Fibroblast of skin of back (primary cell): ENCODE results near the gene MYF5.

Experiments
- DNase-seq: peaks from one replicate; pipeline ENCODE4 v3.0.0-alpha.2; 2013

The MYF5 gene

DNA sequence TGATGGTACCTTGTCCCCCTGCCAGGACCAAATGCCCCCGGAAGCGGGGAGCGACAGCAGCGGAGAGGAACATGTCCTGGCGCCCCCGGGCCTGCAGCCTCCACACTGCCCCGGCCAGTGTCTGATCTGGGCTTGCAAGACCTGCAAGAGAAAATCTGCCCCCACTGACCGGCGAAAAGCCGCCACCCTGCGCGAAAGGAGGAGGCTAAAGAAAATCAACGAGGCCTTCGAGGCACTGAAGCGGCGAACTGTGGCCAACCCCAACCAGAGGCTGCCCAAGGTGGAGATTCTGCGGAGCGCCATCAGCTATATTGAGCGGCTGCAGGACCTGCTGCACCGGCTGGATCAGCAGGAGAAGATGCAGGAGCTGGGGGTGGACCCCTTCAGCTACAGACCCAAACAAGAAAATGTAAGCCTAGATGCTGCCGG, 8.9 kb upstream of the MYF5 start:
- no peak for DNase-seq

DNA sequence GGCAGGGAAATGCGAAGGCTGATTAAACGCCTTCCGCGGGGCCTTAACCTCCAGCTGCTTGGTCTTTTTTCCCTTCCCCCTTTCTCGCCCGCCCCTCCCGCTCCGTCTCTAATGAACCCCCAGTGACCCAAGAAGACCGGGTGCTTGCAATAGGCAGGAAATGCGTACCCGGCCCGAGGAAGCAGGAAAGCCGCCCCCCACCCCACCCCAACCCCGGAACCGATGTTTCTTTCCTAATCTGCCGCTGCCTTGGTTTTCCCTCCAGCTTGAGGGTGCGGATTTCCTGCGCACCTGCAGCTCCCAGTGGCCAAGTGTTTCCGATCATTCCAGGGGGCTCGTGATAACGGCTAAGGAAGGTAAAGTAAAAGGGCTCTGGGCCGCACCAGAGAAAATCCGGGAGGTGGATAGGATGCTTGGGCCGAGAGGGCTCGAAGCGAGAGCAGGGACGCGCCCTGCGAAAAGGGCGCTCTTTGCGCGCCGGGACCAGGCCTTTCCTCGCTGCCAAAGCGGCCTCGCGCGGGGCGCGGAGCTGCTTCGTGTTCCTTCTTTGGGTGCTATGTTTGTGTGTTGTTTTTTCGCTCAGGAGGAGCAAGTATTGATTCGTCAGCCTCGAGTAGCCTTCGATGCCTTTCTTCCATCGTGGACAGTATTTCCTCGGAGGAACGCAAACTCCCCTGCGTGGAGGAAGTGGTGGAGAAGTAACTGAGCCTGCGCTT, 8.3 kb upstream of the MYF5 start:
- peak; percentile 5 for DNase-seq

DNA sequence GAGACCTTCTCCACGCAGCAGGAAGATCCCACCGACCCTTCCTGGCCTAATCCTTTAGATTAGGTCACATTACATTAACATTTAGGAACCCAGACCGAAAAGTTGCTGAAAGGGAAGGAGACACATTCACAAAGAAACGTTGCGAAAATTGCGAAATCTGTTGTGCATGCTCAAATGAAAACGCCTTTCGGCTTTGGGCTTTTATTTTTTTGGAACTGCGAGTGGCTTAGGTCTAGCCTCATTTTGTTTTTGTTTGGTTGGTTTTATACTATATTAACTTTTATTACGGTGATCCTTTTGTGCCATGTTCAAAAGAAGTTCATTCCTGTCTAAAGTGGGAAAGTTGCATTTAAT, 7.8 kb upstream of the MYF5 start:
- DNase-seq = no peak

DNA sequence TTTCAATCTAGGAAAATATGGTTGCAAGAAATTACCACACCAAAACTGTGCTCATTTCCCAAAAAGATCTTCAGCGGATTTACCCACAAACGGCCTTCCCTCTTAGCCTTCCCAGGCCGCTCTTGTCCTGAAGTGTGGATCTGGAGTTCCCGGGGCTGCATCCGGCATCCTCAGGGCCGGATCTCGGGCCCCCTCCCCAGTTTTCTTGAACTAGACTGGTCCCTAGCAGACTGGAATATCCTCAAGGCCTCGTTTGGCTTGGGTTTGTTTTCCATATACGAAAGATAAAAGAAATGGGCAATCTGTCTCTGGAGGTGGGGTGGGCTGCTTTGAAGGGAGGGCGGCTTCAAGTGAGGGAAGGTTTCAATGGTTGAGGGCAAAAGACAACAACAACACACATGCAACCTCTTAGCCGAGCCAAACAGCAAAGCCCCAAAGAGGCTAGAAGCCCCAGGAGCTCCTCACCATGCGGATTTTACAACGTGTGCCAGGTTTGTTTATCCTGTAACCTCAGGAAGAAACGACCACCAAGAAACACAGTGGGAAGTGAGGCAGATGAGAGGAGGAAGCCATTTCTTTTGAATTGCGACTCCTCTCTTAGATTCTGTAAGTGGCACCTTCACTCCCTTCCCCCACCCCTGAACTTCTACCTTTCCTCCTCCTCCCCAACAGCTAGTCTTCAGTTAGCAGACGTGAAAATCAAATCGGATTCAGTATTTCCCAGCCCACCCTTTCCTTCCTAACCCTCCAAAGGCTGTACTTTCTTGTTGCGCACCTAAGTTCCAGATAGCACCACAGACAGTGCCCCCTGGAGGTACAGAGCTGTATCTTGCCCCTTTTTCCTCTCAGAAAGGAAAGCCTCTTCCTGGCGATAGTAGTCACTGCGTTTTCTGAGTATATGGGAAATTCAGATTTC, 6.6 kb upstream of the MYF5 start:
- no peak for DNase-seq

DNA sequence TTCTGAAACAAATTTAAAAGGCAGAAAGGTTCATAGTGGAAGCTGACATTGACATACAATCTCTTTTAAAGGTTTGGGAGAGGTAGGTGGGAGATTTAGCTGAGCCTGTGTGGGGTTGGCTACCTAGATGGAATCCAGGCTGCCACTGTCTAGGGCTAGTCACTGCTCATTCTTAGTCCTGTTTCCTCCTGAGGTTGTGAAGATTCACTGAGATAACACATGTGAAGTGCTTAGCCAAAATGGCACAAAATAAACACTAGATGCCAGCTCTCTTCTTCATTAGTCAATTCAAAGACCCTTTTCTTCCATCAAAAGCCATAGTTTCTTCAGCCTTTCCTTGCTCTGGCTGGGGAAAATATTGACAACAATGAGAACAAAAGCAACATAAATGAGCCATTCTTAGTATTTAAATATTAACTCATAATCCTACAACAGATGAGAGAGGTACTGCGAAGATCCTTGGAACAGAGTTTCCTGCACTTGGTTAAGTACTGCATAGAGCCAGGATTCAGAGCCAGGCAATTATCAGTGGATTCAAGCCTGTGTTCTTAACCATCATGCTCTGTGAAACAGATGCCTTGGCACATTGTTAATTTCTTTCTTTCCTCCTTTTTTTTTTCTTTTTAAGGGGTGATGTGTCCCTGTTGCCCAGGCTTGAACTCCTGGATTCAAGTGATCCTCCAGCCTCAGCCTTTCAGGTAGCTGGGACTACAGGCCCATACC, 5.8 kb upstream of the MYF5 start:
- no peak for DNase-seq

DNA sequence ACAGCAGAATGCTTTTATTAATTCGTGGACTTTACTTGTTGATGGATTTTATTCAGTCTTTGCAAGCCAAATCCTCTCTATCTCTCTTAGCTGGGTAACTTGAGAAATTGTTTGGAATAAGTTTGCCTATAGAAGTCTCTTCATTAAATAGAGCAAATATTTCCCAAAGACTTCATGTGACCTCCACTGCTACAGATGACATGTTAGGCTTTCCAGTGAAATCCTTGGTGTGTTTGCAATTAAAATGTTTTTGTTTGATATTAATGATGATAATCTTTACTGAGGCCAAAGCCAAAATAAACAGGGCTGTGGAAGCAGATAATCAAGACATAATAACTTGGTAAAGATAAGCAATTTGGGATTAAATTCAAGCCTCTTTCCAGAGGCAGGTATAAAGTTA, 4.8 kb upstream of the MYF5 start:
- DNase-seq = no peak

DNA sequence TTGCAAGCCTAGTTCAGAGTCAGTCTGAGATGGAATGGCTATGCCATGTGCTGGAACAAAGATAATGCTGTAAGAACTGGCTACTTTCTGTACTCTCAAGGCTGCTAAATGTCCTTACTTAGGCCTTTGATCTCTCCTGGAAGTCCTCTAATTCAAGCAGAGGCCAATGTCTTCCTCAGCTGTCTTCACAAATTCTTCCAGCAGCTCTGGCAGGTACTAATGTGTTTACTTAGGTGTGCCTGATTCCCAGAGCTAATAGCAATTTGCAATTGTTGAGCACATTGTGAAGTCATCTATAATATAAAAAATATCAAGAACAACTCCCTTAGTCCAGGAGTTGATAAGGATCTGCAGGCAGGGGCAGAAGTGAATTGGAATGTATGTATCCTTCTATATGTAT, 3.8 kb upstream of the MYF5 start:
- DNase-seq = no peak

DNA sequence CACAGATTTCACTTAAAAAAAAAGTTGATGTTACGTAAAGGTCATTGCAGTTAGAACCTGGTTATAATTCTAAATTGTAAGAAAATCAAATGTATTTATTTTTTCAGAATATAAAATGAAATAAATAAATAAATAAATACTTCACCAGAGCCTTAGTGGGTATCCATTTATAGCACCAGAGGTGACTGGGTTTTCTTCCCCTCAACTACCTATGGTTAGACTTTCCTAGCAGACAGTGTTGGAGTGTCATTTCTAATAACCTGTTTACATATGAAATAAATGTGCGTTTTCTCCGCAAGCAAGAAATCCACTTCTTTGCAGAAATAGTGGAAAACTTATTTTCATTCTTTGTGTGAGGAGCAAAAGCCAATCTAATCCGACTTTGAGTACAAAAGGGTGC, 3.3 kb upstream of the MYF5 start:
- no peak for DNase-seq

DNA sequence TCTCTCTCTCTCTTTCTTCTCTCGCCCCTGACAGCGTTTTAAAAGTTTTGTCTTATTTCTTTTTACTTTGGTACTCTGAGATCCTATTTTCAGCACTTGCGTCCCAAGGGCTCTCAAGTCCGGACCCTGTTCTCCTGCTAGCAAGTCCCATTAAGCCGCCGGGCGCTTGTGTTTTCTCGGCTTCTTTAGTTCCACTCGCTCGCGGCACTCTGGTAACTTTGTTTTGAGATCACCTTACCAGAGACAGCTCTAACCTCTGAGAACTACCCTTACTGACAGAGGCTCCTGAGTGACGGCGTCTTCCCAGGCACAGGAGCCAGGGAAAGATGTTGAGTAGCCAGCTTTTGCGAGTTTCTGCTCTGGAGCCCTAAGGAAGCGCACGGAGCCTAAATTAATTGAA, 2.7 kb upstream of the MYF5 start:
- DNase-seq = no peak

DNA sequence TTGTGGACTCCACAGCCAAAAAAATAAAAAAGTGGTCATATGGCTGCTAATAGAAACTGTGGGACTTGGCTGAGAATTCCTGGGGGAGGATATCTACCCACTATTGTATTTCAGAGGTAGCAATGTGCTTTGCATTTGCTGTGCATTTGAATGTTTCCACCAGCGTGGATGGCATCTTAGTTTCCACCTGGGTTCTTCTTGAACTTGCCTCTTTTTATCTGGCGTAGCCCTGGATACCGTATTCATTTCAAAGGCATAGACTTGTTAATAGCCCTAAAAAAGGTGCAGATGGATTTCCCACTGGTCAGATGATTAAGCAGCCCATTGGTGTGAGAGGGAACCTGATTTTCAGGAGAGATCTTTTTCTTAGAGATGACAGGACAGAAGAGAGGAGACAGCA, 1.9 kb upstream of the MYF5 start:
- no peak for DNase-seq

DNA sequence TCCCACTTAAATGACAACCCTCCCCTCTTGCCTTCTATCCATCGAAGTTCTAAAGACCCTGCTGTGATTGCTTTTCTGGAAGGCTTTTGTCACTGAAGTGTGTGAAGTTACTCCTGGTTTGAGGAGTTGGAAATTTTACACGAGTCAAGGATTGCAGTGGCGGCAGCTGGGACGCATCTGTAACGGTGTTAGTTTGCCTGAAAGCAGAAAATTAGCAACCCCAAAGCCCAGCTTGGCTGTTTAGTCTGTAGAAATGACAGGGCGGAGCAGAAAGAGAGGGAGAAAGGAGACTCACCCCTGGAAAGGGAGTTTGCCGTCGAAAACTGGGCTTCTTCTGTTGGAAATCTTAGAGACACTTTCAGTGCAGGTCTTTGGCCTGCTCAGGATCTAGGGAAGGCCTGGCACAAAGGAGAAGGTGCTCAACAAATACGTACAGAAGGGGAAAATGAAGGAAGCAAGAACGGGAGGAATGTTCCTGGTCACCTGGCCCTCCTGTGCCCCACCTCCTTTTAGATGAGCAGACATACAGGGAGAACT, 931 bp upstream of the MYF5 start:
- no peak for DNase-seq

DNA sequence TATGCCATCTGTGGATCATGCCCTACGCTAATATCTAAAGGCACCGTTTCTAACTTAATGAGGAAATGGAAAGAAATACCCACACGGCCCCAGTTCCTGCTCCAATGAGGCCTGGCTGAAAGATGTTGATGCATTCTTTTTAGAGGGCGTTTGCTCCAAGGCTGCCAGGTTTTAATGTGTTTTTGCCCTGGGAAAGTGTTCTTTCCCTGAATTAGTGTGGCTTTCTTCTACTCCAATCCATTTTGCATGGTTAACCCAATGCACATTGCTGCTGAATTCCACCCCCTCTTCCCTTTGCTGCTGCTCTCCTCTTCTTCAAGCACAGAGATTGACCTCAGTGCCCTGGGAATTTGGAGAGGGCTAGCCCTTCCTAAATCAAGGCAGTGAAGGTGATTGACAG, 1.1 kb downstream of the MYF5 start:
- DNase-seq = no peak

DNA sequence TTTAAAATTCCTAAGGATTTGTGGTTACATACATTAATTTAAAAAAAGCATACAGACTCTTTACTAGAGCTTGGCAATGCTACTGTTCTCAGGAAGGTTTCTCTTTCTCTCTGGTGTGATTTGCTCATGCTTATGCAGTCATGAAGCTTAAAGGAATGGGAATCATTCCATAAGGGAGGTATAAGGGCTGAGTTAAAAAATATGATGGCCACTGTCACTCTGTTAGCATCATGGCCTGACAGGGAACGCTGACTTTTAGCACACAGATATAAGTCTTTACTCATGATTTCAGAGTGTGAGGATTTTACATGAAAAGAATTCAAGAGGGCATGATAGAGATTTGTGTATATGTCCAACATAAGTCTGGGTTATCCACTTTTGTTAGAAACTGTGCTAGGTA, 3.8 kb downstream of the MYF5 start:
- no peak for DNase-seq

DNA sequence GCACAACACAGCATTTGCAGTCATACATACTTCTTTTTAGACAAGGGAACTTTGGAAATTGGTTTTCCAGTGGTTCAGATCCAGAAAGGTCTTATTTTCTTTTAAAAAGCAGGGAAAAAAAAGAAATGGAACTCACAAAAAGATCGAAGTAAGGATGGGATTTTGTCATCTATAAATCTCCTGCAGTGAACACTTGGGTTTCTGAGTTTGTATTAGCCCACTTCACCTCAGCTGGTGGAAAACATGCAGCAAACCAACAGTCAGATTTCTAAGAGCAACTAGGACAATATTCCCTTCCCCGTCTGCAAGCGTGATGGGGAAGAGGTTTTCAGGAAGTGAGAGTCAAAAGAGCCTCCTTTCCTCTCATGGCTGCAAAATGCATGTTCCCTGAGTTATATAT, 4.6 kb downstream of the MYF5 start:
- no peak for DNase-seq

DNA sequence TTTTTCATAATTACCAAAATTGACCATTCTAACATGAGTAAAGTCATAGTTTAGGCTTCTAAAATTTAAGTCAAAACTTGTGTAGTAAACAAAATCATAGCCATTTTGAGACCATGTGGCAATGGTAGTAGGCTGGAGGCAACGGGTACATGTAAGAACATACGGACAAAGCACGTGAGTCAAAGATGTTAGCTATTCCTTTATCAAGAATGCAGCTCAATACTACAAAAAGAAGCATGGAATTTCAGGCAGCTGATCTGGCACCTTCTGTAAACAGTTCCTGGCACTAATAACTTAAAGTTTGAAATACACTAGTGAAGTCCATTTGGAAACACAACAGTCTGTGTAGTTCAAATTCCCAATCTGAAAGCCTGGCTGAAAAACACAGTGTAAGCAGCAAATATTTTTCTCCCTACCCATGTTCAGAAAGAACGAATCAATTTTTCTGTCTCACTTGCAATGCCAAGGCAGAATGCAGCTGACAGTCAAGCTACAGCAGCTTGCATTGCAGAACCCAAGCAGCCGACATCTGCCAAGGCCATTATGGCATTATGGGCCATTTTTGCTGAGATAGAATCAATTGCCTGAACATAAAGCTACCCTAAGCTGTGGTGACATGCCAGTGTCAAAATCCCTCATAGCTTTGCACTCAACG, 29.3 kb downstream of the MYF5 start:
- DNase-seq = no peak

DNA sequence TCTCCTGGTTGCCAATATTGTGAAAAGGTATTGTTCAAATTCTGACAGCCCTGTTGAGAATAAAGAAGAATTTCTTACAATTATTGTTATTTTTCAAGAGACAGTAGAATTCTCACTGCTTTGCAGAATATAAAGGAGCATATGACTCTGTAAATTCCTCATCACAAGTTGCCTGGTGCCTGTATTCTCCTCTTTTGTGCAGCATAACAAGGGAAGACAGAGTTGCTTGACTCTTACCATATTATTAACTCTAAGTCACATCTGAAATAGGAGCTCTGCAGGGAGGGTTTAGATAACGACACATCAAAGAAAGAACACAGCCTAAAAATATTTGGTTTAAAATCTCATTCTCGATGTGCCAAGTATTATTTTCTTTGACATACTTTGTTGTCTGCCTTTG, 31.1 kb downstream of the MYF5 start:
- no peak for DNase-seq

DNA sequence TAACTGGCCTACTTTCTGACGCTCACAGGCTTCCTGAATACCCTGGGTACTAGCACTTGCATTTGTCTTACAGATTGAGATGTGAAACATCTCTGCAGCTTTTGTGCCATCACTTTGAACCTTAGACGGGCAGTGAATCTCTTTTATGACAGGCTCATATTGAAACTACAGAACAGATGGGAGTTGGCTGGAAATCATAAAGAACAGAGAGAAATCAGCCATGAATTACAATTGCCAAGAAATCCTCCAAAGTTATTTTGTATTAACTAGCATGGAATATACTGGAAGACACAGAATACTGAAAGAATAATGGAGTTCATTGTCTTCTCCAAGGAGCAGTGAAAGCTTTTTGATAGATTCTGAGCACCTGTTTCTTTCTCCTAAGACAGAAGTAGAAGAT, 32.7 kb downstream of the MYF5 start:
- no peak for DNase-seq

DNA sequence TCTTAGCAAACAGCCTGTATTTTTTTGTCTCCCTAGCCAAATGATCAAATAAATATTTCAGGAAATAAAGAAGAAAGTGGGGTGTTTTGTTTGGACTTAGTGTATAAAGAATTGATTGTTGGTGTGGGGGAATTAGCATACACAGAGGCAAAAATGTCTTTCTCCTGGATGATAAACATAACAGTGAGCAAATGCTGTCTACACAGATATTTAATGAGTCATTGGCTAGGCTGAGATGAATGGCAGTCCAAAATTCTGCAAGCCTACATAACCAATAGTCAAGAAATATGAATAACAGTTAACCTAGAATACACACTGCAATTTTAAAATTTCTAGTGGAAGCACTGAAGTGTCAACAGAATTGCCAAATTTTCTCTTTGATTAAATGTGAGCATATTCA, 35.8 kb downstream of the MYF5 start:
- DNase-seq = peak; percentile 17

DNA sequence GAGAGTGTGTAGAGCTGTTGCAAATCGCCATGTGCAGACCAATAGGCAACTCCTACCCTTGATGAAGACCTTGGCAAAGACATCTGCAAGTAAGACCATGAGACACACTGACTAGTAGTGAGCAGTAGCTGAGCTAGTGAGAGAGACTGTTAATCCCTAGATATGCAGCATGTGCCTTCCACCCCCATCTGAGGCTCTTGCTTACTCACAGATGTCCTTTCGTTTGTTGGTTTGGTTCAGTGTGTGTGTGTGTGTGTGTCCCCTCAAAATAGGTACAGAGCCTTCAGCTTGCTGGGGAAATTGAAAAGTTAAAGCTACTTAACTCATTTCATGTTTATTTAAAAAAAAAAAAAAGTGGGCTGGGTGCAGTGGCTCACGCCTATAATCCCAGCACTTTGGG, 37.6 kb downstream of the MYF5 start:
- no peak for DNase-seq

DNA sequence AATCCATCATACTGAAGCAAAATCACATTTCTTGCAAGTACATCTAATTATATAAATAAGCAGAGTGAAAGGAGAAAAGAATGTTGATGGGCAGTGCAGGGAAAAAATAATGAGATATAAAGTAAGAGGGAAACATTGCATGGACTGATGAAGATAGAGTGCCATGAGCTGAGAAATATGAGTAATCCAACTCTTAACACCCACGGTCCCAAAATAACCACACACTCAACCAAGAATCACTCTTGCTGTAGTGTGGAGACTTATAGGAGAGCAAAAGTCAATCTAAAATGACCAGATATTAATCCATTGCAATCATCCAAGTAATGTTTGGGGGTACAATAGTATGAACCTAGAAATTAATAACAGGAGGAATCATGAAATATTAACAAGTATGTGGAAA, 40.2 kb downstream of the MYF5 start:
- peak; percentile 31 for DNase-seq

DNA sequence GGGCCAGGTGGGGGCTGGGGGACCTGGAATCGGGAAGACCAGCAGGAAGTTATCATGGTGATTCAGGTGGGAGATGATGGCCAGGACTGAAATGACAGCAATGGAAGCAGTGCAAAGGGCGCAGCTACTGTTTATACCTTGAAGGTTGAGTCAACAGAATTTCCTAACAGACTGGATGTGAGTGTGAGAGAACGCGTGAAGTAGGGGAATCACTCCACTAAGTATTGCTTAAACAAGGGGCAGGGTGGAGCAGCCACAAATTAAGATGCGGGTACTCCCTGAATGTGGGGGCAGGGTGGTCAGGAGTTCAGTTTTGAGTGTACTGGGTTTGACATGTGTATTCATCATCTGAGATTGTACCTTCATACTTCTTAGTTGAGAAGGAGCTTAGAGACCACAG, 45.1 kb downstream of the MYF5 start:
- DNase-seq = no peak

DNA sequence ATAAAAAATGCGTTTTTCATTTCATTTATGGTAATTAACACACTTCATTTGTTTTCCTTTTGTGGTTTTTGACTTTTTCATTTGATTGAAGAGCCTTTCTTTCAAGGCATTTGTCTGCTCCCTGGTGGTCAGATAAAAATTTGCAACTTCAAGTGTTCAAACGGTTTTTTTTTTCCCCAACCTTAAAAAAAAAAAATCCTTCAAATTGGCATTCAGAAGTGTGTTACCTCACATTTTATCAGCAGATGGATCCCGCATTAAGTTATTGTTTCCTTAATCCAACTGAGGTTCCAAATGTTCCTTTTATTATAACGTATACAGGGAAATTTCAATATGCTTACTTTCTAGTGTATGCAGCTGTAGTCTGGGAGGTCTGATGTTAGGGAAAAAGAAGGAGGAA, 47.2 kb downstream of the MYF5 start:
- DNase-seq = peak; percentile 57

DNA sequence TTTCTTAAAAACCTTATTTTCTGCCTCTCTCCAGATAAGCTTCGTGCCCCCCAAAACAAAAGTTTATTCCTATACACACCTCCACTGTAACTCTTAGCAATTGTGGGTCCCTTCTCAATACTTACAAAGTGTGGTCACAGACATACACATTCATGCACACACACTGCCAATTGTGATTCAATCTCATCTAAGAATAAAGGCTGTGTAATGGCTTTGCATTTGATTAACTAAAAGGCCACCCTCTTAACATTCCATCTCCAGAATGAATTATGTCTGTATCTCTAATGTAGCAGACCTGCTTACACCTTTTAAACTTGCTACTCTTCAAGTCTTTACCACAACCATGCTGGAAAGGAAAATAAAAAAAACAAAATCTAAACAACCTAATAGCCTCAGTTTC, 49.5 kb downstream of the MYF5 start:
- no peak for DNase-seq
